ENCODE measurements around the gene TRMT11. TPM values are rescaled to one million over a fixed set of nuclear protein-coding genes. Genes with fewer than 3 reads are reported as not detected.

Gene TRMT11
- total and polyA plus RNA-seq, 2 of the 13 experiments (the other 11 are each of a cell fraction or from before 2014, with no cell fraction given), result 42.2 to 81.9 TPM

GRCh38 chr6:125986301-125987025 lies at the start of gene TRMT11 (continued):
- TF ChIP-seq, protein P1, sequence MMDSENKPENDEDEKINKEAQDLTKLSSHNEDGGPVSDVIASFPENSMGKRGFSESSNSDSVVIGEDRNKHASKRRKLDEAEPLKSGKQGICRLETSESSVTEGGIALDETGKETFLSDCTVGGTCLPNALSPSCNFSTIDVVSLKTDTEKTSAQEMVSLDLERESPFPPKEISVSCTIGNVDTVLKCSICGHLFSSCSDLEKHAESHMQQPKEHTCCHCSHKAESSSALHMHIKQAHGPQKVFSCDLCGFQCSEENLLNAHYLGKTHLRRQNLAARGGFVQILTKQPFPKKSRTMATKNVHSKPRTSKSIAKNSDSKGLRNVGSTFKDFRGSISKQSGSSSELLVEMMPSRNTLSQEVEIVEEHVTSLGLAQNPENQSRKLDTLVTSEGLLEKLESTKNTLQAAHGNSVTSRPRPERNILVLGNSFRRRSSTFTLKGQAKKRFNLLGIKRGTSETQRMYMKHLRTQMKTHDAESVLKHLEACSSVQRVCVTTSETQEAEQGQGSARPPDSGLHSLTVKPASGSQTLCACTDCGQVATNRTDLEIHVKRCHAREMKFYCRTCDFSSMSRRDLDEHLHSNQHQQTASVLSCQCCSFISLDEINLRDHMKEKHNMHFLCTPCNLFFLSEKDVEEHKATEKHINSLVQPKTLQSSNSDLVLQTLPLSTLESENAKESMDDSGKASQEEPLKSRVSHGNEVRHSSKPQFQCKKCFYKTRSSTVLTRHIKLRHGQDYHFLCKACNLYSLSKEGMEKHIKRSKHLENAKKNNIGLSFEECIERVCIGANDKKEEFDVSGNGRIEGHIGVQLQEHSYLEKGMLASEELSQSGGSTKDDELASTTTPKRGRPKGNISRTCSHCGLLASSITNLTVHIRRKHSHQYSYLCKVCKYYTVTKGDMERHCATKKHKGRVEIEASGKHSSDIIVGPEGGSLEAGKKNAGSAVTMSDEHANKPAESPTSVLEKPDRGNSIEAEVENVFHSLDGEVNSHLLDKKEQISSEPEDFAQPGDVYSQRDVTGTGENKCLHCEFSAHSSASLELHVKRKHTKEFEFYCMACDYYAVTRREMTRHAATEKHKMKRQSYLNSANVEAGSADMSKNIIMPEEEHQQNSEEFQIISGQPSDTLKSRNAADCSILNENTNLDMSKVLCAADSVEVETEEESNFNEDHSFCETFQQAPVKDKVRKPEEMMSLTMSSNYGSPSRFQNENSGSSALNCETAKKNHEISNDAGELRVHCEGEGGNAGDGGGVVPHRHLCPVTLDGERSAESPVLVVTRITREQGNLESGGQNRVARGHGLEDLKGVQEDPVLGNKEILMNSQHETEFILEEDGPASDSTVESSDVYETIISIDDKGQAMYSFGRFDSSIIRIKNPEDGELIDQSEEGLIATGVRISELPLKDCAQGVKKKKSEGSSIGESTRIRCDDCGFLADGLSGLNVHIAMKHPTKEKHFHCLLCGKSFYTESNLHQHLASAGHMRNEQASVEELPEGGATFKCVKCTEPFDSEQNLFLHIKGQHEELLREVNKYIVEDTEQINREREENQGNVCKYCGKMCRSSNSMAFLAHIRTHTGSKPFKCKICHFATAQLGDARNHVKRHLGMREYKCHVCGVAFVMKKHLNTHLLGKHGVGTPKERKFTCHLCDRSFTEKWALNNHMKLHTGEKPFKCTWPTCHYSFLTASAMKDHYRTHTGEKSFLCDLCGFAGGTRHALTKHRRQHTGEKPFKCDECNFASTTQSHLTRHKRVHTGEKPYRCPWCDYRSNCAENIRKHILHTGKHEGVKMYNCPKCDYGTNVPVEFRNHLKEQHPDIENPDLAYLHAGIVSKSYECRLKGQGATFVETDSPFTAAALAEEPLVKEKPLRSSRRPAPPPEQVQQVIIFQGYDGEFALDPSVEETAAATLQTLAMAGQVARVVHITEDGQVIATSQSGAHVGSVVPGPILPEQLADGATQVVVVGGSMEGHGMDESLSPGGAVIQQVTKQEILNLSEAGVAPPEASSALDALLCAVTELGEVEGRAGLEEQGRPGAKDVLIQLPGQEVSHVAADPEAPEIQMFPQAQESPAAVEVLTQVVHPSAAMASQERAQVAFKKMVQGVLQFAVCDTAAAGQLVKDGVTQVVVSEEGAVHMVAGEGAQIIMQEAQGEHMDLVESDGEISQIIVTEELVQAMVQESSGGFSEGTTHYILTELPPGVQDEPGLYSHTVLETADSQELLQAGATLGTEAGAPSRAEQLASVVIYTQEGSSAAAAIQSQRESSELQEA (CRISPR knock-in tag; IDR thresholded peaks at IDR 0.05; ENCODE audit: not compliant biosample characterization), result peak; percentile 96
- TF ChIP-seq DNMT3B (CRISPR knock-in tag; conservative IDR thresholded peaks at IDR 0.05) (peak; percentile 91), SIX1 (CRISPR knock-in tag; IDR thresholded peaks at IDR 0.05; ENCODE audit: borderline replicate concordance) (no peak), CENPT (CRISPR knock-in tag; IDR thresholded peaks at IDR 0.05; ENCODE audit: low read depth) (no peak)

All from HepG2 (cell line).